HG03571 (cell line): ENCODE measurements around the gene FOXP2.

Source experiments
- ATAC-seq: cut with Tn5 transposase; IDR thresholded peaks from one replicate; pipeline ENCODE4 v1.9.1; 2021; ENCODE audit not compliant: unreplicated experiment

FOXP2 gene

DNA sequence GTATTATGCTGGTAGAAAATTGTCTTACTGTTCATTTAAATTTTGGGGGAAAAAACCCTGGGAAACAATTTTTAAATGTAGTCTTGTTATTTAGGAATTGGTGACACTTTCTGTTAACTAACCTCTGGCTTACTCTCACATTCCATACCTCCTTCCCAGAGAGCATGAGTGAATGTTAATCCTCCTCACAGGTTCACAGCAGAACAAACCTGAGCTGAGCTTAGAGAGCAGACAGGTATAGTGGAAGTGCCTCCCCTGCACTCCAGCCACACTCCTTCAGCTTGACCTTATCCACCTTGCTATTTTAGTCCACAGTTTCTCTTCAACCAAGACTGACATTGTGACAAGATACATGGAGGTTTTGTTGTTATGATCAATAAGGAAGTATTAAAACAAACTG is 235.9 kb downstream of the FOXP2 start:
- no peak for ATAC-seq

DNA sequence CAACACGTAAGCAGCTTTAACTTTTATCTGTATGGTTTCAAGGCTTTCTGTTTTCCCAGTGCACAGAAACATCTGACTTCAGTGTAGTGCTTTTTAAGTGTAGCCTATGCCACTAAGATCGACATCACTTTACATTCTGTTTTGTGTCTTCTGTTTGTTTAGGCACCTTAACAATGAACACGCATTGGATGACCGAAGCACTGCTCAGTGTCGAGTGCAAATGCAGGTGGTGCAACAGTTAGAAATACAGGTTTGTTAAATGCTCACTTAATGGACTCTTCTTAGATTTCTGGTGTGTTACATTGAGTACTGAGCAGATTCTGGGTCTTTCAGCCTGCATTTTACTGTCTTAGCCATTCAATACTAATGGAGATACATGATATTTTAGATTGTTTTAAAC is 237.4 kb downstream of the FOXP2 start:
- no peak for ATAC-seq

- no peak for ATAC-seq
Measured at GRCh38 chr7:114653364-114654088, 238.9 kb downstream of the FOXP2 start.

- no peak for ATAC-seq
Measured at GRCh38 chr7:114656466-114656865, 241.9 kb downstream of the FOXP2 start.

DNA sequence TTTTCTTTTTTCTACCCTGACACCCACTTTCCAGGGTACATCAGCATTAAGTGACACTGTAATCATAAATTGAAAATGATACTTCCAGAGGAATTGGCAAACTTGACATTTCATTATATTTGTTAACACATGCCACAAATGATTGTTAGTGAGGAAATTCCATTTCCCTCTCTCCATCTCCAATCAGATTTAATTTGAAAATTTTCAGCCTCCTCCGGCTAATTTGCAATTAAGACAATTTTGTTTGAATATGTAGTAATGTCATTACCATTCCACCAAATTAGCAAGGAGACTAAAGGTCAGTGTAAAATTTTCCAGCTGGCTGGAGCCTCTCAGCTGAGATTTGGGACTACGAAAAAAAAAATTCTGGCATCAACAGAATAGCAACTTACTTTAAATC is 242.7 kb downstream of the FOXP2 start:
- ATAC-seq = no peak

DNA sequence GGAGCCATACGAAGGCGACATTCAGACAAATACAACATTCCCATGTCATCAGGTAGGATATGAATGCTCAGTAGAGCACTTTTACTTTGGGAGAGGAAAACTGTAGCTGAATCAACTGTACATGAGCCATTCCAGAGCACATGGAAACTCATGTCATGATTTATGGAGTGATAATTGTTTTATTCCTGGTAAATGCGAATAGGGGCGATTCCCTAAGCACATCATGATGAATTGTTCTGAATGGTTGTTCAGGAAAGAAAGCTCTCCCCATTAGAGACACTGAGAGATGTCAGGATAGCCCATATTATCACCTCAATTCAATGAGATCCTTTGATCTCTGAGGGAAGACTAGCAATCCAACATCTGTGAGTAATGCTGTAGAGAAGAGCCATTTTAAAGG is 243.6 kb downstream of the FOXP2 start:
- ATAC-seq = no peak

DNA sequence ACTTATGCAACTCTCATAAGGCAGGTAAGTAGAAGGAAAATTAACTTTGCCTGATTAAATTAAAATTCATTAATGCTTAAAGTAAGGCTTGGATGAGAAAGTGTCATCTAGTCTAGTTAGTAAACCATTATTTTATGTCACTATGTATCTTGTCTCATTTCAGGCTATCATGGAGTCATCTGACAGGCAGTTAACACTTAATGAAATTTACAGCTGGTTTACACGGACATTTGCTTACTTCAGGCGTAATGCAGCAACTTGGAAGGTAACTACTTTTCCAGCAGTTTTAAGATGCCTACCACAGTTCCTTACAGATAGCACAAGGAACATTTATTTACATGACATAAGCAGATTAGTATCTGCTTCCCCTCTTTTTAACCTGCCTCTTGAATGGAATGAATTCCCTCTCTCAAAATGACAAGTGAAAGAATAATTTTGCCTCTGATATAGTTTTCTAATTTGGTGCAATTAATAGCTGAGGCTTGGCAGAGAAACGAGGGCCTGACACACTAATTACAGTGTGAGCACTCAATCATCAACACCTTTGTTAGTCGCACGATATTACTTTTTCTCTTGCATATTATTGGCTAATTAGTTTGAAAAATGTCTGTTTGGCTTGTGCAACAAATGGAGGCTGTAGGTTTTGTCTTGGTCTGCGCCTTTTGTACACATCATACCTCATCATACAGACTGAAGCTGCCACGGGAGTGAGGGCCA is 245.0 kb downstream of the FOXP2 start:
- ATAC-seq = no peak

DNA sequence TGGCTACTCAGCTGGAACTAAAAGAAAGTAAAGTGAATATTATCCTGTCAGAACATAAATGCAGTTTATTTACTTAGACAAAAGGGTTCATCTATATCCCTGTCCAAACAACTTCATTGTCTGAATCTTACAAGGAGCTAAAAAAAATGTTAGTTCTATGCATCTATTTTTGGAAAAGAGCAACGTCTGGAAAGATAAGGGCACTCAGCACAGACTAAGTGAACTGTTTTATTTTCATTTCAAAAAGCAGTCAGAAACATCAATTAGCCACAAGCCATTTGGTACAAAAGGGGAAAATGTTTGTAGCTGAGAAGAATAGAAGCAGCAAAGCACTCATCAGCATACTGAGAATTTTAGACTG is 245.5 kb downstream of the FOXP2 start:
- ATAC-seq = no peak

DNA sequence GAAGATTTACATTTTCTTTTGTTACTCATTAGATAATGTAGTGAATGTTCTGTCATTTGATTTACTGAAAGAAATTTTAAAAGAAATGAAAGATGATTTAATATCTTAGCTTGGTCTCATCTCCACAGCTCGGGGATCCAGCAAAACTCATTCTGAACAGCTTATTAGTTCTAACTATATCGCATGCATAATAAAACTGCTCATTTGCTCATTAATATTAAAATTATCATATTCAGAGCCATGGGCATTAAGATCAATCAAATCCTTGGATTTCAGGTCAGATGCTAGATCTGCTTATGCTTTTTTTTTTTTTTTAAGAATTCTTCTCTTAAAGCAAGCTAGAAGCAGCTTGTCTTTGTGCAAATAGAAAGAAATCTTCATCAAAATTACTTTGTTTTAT is 246.1 kb downstream of the FOXP2 start:
- no peak for ATAC-seq

GRCh38 chr7:114662002-114662677 is 247.5 kb downstream of the FOXP2 start:
- no peak for ATAC-seq

DNA sequence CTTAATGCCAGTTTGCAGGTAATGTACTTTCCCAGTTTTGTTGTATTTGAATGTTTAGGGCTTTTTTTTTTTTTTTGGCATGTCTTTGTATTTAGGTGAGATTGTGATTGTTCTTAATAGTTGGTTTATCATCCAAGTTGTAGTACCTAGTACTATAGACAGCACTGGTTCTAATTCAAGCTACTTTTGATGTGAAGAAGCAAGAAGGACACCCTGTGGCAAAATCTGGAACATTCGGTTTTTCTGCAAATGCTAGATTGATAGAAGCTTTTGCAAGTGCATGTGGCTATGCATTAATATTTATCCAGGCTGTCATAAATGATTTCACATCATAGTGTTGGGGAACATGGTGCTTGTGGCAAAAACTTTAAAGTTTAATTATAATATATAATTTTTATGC is 248.9 kb downstream of the FOXP2 start:
- ATAC-seq = no peak

DNA sequence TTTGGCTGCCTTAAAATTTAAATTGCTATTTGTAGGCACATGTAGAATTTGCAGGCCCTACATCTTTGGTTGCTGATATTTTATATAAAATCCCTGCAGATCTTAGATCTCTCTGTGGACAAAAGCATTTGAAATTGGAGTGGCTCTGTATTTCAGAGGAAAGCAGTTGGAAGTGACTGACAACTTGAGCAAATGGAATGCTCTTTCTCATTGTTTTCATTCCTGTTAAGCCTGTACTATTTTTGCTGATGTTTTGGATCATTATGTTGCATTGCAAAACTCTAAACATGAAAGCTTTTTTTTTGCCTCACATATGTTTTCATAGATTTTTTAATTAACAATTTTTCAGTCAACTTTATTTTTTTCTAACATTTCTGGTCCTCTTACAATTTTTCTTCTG is 256.1 kb downstream of the FOXP2 start:
- ATAC-seq = no peak

DNA sequence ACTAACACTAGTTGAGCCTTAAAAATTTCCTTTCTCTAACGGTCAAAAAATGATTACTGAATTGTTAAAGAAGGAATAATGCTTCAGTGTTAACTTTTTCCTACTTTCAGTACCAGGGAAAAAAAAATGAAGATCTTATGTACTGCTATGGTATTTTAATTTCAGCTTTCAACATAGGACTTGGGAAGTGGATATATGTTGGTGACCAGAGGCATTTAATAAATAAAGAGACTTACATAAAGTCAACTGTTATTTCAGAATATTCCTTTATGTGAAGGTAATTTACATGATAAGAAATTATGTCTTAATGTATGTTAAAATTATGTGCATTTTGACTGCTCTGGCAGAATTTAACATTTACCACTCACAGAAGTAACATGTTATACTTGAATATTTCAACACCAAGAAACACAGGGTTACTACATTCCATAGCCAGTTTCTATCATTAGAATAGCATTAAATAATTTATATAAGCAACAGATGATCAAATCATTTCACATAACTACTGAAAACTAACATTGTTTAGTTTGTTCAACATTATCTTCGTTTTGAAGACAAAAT is 257.0 kb downstream of the FOXP2 start:
- no peak for ATAC-seq

DNA sequence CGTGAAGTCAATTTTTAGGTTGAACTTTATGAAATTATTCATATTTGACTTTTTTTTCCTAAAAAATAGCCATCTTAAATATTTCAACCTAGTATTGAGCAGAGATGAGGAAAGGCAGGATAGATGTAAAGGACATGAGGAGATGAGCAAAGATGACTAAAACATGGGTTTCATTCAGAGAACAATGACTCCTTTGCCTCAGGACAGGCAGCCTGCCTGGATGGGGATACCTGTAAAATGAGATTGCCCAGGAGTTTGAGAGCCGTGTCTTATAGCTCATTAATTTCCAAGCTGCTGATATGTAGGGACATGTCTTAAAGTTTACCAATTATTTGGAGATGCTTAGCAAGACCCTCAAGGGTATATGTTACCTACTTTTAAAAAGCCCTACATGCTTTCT is 263.5 kb downstream of the FOXP2 start:
- ATAC-seq = no peak

DNA sequence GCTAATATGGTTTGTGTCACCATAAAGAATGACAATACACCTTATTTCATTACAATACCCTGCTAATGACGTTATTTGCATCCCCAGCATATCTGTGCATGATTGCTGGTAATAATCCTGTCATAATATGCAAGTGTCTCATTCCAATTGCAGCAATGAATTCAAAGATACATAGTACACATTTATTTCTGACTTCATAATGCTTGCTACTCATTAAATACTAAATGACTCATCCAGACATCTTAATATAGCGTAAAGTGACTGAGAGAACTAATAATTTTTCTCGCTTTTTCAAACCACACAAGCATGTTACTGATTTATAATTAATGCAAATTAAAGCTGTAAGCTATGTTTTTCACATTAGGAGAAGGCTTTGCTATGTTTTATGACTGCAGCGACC is 272.6 kb downstream of the FOXP2 start:
- ATAC-seq = no peak

GRCh38 chr7:114688443-114689055 is 273.9 kb downstream of the FOXP2 start:
- no peak for ATAC-seq

DNA sequence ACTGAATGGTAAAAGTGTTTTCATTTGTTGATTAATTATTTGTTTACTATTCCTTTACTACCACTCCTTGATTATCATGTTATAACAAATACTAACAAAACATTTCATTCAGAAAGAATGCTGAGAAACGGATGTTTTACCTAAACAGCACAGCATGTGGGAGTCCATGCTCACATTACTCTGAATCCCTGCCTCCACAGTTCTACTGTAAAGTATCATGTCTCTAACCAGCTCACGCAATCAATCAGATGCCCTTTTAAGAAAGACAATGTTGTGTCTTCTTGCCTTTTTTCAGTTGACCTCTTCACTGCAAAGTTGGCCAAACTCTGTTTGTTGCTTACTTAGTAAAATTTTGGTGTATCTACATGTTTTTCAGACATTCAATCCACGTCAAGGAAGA is 274.8 kb downstream of the FOXP2 start:
- ATAC-seq = no peak

DNA sequence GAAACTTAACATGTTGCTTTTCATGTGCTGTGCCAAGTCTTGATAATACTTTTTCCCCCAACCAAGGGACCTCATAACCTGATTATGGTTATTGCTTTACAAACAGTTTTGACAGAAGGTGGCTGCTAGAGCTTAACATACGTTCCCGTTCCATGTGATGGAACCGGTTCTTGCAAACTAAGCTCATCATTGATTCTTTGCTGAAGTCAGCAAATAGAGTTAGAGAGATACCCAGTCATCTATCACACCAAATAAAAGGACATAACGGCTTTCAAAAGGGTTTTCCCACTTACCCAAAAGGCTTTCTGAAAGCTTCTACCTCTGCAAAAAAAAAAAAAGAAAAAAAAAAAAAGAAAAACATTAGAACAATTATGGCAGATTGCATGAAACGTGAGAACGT is 277.0 kb downstream of the FOXP2 start:
- ATAC-seq = no peak

GRCh38 chr7:114695182-114695581 is 280.6 kb downstream of the FOXP2 start:
- ATAC-seq = no peak

GRCh38 chr7:114700247-114700928 is 285.8 kb downstream of the FOXP2 start:
- ATAC-seq = no peak

GRCh38 chr7:114703677-114704076 is 289.1 kb downstream of the FOXP2 start:
- ATAC-seq = no peak
